Vagina (tissue), 2 donors: ENCODE results near the gene NIT1. TPM values are rescaled to one million over a fixed set of nuclear protein-coding genes. Genes with fewer than 3 reads are reported as not detected.

Experiments
- DNase-seq, 2 donors: peaks; one replicate each; pipeline ENCODE4 v3.0.0-alpha.2; 2017; ENCODE audit errors: extremely low spot score in 2 of 2
- H3K27ac ChIP-seq: fragments of 200-600 bp; sonication (generic); one replicate; pipeline ENCODE4 v1.5.1; 2019
- H3K27me3 ChIP-seq: fragments of 200-600 bp; sonication (generic); one replicate; pipeline ENCODE4 v1.5.1; 2019
- H3K36me3 ChIP-seq, 2 donors: fragments of 200-600 bp; sonication (generic); one replicate each; pipeline ENCODE4 v1.5.1; 2017 to 2019
- H3K4me1 ChIP-seq: fragments of 200-600 bp; sonication (generic); one replicate; pipeline ENCODE4 v1.5.1; 2019
- H3K4me3 ChIP-seq, 2 donors: fragments of 200-600 bp; sonication (generic); 1 replicate in 1 of 2; 2 replicates in 1 of 2; pipeline ENCODE4 v1.5.1; 2016 to 2019
- H3K9me3 ChIP-seq: fragments of 200-600 bp; sonication (generic); one replicate; pipeline ENCODE4 v1.5.1; 2019
- POLR2A ChIP-seq, 2 donors: fragments of 450-650 bp; IDR thresholded peaks; one replicate each; pipeline ENCODE4 v1.6.1; 2017; ENCODE audit warnings: antibody characterized with exemption in 2 of 2, mild to moderate bottlenecking in 2 of 2, moderate library complexity in 2 of 2
- POLR2AphosphoS5 ChIP-seq, 2 donors: sonication (generic); formaldehyde crosslinking; IDR thresholded peaks; one replicate each; pipeline ENCODE4 v1.9.0; 2017; ENCODE audit warnings: antibody characterized with exemption in 2 of 2, mild to moderate bottlenecking in 2 of 2, low read depth in 1 of 2; ENCODE audit not compliant: insufficient read depth in 1 of 2
- intact Hi-C: fragments of 100-400 bp; cut with DNase I; formaldehyde crosslinking; loops from one replicate; pipeline ENCODE4 v1.15.1; 2023
- total RNA-seq: library from RNA; depleted of rRNA; stranded (reverse); fragments of >200 nt; gene quantifications from one replicate; pipeline ENCODE4 v1.2.3, GENCODE V29; 2016
- TF ChIP-seq, protein P1 (sequence below), 3 experiments: fragments of 450-650 bp in 2 of 3; fragments of 200-600 bp in 1 of 3; sonication (generic) in 1 of 3; IDR thresholded peaks; one replicate each; pipeline ENCODE4 v1.5.1; 2017 to 2019; ENCODE audit warnings: antibody characterized with exemption in 3 of 3, mild to moderate bottlenecking in 2 of 3, moderate library complexity in 2 of 3

The NIT1 gene
- total RNA-seq, 1 donor from 2014 or later, result 31.7 TPM

DNA sequence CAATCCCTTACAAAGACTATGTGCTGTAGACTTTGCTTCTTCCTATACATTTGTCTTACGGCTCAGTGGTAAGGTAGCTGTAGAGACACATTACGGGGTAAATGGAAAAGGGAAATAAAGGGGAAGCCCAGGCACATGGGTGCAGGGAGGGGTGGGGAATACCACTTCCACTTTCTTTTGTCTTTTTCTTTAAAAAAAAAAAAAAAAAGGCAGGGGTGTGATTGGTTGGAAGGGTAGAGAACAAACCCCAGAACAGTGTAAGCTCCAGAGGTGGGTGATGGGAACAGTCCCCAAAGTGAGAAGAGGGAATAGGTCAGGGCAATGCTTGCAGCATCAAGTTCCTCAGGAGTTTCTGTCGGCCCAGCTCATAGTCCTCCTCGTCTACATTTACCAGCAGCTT lies 3.9 kb downstream of the NIT1 start:
- intact Hi-C loops, result no loop called here
- TF ChIP-seq POLR2AphosphoS5 (IDR thresholded peaks at IDR 0.05; ENCODE audit: insufficient read depth in 1 of 2, low read depth in 1 of 2) (no peak), POLR2A (IDR thresholded peaks at IDR 0.05) (no peak)
- TF ChIP-seq, protein P1, sequence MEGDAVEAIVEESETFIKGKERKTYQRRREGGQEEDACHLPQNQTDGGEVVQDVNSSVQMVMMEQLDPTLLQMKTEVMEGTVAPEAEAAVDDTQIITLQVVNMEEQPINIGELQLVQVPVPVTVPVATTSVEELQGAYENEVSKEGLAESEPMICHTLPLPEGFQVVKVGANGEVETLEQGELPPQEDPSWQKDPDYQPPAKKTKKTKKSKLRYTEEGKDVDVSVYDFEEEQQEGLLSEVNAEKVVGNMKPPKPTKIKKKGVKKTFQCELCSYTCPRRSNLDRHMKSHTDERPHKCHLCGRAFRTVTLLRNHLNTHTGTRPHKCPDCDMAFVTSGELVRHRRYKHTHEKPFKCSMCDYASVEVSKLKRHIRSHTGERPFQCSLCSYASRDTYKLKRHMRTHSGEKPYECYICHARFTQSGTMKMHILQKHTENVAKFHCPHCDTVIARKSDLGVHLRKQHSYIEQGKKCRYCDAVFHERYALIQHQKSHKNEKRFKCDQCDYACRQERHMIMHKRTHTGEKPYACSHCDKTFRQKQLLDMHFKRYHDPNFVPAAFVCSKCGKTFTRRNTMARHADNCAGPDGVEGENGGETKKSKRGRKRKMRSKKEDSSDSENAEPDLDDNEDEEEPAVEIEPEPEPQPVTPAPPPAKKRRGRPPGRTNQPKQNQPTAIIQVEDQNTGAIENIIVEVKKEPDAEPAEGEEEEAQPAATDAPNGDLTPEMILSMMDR (IDR thresholded peaks at IDR 0.05), result no peak
- no peaks in the 10 kb centered on the region for H3K27me3 ChIP-seq
- no peak for DNase-seq
- no peaks in the 10 kb centered on the region for H3K9me3 ChIP-seq
- H3K4me3 ChIP-seq, result no peak overlapping the region
- H3K36me3 ChIP-seq, result peaks cover 0 to 57% of the 10 kb centered on the region in 2 donors
- H3K4me1 ChIP-seq, result peaks cover 24% of the 10 kb centered on the region
- H3K27ac ChIP-seq, result no peak overlapping the region

DNA sequence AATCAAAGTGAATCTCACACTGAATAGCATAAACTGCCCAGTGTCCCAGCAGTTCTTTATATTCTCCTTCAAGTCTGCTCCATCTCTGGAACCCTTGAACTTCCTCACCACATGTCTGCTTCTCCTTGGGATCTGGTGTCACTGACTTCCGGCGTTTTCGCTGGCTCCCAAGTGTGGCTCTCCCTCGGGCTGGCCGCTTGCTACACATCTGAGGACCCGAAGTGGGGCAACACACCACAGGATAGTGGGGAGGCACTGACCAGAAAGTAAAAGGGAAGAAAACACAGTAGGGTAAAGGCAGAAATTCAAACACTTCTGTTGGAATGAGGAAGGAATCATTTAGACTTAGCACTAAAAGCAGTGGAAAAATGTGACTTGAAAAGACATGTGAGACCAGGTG lies 5.1 kb downstream of the NIT1 start:
- peaks cover 25% of the 10 kb centered on the region for H3K4me1 ChIP-seq
- TF ChIP-seq, protein P1 (IDR thresholded peaks at IDR 0.05), result no peak
- no peak for TF ChIP-seq POLR2A (IDR thresholded peaks at IDR 0.05)
- TF ChIP-seq POLR2AphosphoS5 (IDR thresholded peaks at IDR 0.05; ENCODE audit: insufficient read depth in 1 of 2, low read depth in 1 of 2), result no peak
- no peak for DNase-seq

DNA sequence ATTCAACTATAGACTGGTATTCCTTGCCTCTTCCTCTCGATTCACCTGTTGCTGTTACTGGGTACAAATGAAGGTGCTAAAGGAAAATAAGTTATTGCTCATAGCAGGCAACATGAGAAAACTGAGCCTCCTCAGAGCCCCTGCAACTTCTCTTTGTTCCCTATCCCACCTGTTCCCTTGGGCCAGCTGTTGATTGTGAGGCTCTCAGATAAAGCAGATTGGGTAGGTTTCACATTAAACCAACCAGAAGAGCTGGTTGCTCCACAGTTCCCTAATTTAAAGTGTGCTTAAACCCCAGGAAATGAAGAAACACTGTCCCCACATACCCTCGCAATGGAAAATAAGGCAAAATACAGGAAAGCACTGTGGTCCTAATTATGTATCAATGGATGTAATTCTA lies 9.7 kb downstream of the NIT1 start:
- TF ChIP-seq POLR2AphosphoS5 (IDR thresholded peaks at IDR 0.05; ENCODE audit: insufficient read depth in 1 of 2, low read depth in 1 of 2) (no peak), POLR2A (IDR thresholded peaks at IDR 0.05) (no peak)
- TF ChIP-seq, protein P1 (IDR thresholded peaks at IDR 0.05), result no peak
- Histone ChIP-seq H3K9me3 (no peaks in the 10 kb centered on the region), H3K27ac (no peak overlapping the region), H3K4me3 (no peak overlapping the region), H3K36me3 (peaks cover 0 to 49% of the 10 kb centered on the region in 2 donors), H3K27me3 (no peaks in the 10 kb centered on the region), H3K4me1 (peaks cover 46% of the 10 kb centered on the region)
- intact Hi-C loops, result no loop called here
- no peak for DNase-seq

More for the DNA sequence above, 5.1 kb downstream of the NIT1 start:
- intact Hi-C loops, result no loop called here
- Histone ChIP-seq H3K27me3 (no peaks in the 10 kb centered on the region), H3K9me3 (no peaks in the 10 kb centered on the region), H3K36me3 (peaks cover 0 to 62% of the 10 kb centered on the region in 2 donors), H3K4me3 (no peak overlapping the region), H3K27ac (no peak overlapping the region)

GRCh38 chr1:161128591-161129420 lies 10.9 kb downstream of the NIT1 start:
- Histone ChIP-seq H3K4me1 (peaks cover 51% of the 10 kb centered on the region), H3K4me3 (no peak overlapping the region), H3K9me3 (no peaks in the 10 kb centered on the region), H3K36me3 (peaks cover 0 to 38% of the 10 kb centered on the region in 2 donors), H3K27ac (no peak overlapping the region), H3K27me3 (no peaks in the 10 kb centered on the region)
- no peak for DNase-seq
- intact Hi-C loops, result no loop called here
- TF ChIP-seq POLR2A (IDR thresholded peaks at IDR 0.05), result no peak
- TF ChIP-seq, protein P1 (IDR thresholded peaks at IDR 0.05), result no peak
- TF ChIP-seq POLR2AphosphoS5 (IDR thresholded peaks at IDR 0.05; ENCODE audit: insufficient read depth in 1 of 2, low read depth in 1 of 2), result no peak

DNA sequence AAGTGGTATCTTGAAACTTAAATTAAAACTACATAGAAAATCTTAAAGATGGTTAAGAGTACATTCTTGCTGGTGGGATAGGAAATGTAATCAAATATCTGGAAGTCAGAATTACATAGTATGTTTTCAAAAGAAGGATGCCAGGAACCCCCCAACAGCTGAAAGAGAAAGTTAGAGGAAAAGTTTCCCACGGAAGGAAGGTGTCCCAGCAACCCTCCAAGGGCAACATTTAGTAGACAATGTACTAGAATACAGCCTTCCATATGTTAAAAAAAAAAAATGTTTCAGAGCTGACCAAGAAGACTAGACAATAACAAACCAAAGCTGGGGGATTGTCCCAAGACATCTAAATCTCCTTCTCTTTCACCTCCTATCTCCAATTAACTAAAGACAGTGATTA lies 12.4 kb downstream of the NIT1 start:
- Histone ChIP-seq H3K27ac (peak overlapping the region; percentile 96), H3K4me3 (no peak overlapping the region), H3K4me1 (peaks cover 56% of the 10 kb centered on the region), H3K27me3 (no peaks in the 10 kb centered on the region), H3K9me3 (no peaks in the 10 kb centered on the region), H3K36me3 (peaks cover 0 to 26% of the 10 kb centered on the region in 2 donors)
- TF ChIP-seq POLR2AphosphoS5 (IDR thresholded peaks at IDR 0.05; ENCODE audit: insufficient read depth in 1 of 2, low read depth in 1 of 2), result no peak
- TF ChIP-seq, protein P1 (IDR thresholded peaks at IDR 0.05), result no peak
- no peak for TF ChIP-seq POLR2A (IDR thresholded peaks at IDR 0.05)
- intact Hi-C loops, result no loop called here
- no peak for DNase-seq
